ENCODE data around the gene PON1. TPM values are rescaled to one million over a fixed set of nuclear protein-coding genes. Genes with fewer than 3 reads are reported as not detected.

PON1 gene
- total and polyA plus RNA-seq, 2 of the 8 experiments (the other 6 are each of a cell fraction or from before 2014, with no cell fraction given) = not detected

DNA sequence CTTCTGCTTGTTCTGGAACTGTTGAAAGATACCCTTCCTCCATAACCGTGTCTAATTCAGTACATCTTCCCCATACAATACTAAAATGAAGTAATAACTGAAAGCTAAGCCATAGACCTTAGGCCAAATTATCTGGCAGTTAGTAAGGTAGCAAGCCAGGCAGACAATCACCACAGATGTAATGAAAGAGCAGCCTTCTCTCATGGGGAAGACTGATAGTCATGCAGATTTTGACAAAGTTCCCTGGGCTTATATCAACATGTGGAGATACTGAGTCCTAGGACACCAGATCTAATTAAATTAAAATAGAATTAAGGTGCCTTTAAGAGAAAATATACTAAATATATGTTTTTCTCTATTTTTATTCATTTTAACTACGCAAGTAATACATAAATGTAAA lies 61.5 kb downstream of the PON1 start:
- Histone ChIP-seq H3K79me1 (ENCODE audit: low read depth, low read length) (no peaks in the 10 kb centered on the region), H4K91ac (replicated peaks; ENCODE audit: insufficient read length, low read length) (no peak overlapping the region), H2BK120ac (replicated peaks; ENCODE audit: low read depth, low read length) (no peak overlapping the region), H4K20me1 (replicated peaks in 1 of 2; ENCODE audit: control insufficient read depth in 1 of 2, insufficient read depth in 2 of 2, low read length in 2 of 2) (no peaks in the 10 kb centered on the region), H3K36me3 (ENCODE audit: control insufficient read depth in 2 of 4, insufficient read depth in 4 of 4, low read length in 3 of 4) (no peaks in the 10 kb centered on the region), H3K23me2 (ENCODE audit: low read depth, low read length) (no peaks in the 10 kb centered on the region), H3K56ac (replicated peaks; ENCODE audit: insufficient read length, low read depth, low read length) (no peak overlapping the region), H2BK20ac (ENCODE audit: low read length) (no peak overlapping the region), H3K27me3 (replicated peaks in 1 of 4; ENCODE audit: control insufficient read depth in 3 of 4, extremely low read depth in 1 of 4, insufficient read depth in 3 of 4, low read length in 3 of 4) (no peaks in the 10 kb centered on the region), H4K8ac (ENCODE audit: extremely low read depth, insufficient read depth, low read length) (no peak overlapping the region), H2BK12ac (ENCODE audit: low read depth, low read length) (no peak overlapping the region), H2AFZ (ENCODE audit: low read length) (no peak overlapping the region), H3K18ac (ENCODE audit: extremely low read depth, low read length) (no peak overlapping the region), H3K23ac (ENCODE audit: insufficient read length) (no peak overlapping the region), H2AK5ac (ENCODE audit: low read depth, low read length) (no peak overlapping the region), H3K27ac (ENCODE audit: low read depth, low read length) (no peak overlapping the region), H3K4me1 (replicated peaks in 1 of 4; ENCODE audit: control insufficient read depth in 3 of 4, insufficient read depth in 4 of 4, low read length in 3 of 4) (peaks cover 0 to 5% (median 0%) of the 10 kb centered on the region in 4 experiments; a peak in 2 of 7 replicates), H3K9me3 (ENCODE audit: insufficient read depth in 2 of 2, low read depth in 1 of 2, low read length in 1 of 2) (no peaks in the 10 kb centered on the region), H3K4me3 (ENCODE audit: extremely low read depth in 1 of 4, insufficient read depth in 2 of 4, low read depth in 3 of 4, low read length in 4 of 4) (no peak overlapping the region), H3K14ac (ENCODE audit: insufficient read length) (no peak overlapping the region), H2BK15ac (ENCODE audit: low read length) (no peak overlapping the region), H3K4ac (replicated peaks; ENCODE audit: insufficient read length, low read depth, low read length) (no peak overlapping the region), H3K79me2 (ENCODE audit: control insufficient read depth in 1 of 2, insufficient read depth in 2 of 2, low read length in 2 of 2) (no peaks in the 10 kb centered on the region), H3K4me2 (ENCODE audit: insufficient read depth in 1 of 2, low read depth in 2 of 2, low read length in 2 of 2) (no peak overlapping the region), H3K9ac (replicated peaks in 1 of 4; ENCODE audit: extremely low read depth in 1 of 4, low read depth in 3 of 4, low read length in 3 of 4) (no peak overlapping the region), H2BK5ac (ENCODE audit: low read depth, low read length) (no peak overlapping the region), H4K5ac (ENCODE audit: insufficient read length, low read depth, low read length) (no peak overlapping the region)
- no peak for DNase-seq (ENCODE audit: low read depth in 1 of 2, low spot score in 2 of 2)
- FAIRE-seq = no peak
- POLR2A ChIA-PET (ENCODE audit: partially characterized antibody) = no interaction called here
- CTCF ChIA-PET (ENCODE audit: partially characterized antibody) = interaction anchor here (1.1 kb wide), 1 partner anchor 16 kb away, joined by 4 read pairs; no protein-coding TSS in a partner anchor
- no peak for TF ChIP-seq CHD2 (IDR thresholded peaks at IDR 0.05; ENCODE audit: low read length)
- no peak for TF ChIP-seq SP2 (IDR thresholded peaks at IDR 0.05; ENCODE audit: low read length)
- TF ChIP-seq BACH1 (IDR thresholded peaks at IDR 0.05; ENCODE audit: low read length) = no peak
- TF ChIP-seq NANOG (IDR thresholded peaks at IDR 0.05; ENCODE audit: insufficient read depth, low read depth, low read length, poor library complexity, severe bottlenecking) = no peak
- TF ChIP-seq, protein P1, sequence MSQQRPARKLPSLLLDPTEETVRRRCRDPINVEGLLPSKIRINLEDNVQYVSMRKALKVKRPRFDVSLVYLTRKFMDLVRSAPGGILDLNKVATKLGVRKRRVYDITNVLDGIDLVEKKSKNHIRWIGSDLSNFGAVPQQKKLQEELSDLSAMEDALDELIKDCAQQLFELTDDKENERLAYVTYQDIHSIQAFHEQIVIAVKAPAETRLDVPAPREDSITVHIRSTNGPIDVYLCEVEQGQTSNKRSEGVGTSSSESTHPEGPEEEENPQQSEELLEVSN (IDR thresholded peaks at IDR 0.05) = no peak
- no peak for TF ChIP-seq RXRA (IDR thresholded peaks at IDR 0.05; ENCODE audit: insufficient read depth, low read depth, low read length)
- TF ChIP-seq SIX5 (IDR thresholded peaks at IDR 0.05; ENCODE audit: low read depth, low read length) = no peak
- no peak for TF ChIP-seq CTBP2 (IDR thresholded peaks at IDR 0.05; ENCODE audit: borderline replicate concordance, insufficient read depth, insufficient read length, low read length)
- TF ChIP-seq RFX5 (IDR thresholded peaks at IDR 0.05; ENCODE audit: borderline replicate concordance, low read depth, low read length) = no peak
- TF ChIP-seq YY1 (IDR thresholded peaks at IDR 0.05; ENCODE audit: low read depth, low read length) = no peak
- TF ChIP-seq POU5F1 (IDR thresholded peaks at IDR 0.05; ENCODE audit: low read depth, low read length) = no peak
- TF ChIP-seq ASH2L (IDR thresholded peaks at IDR 0.05; ENCODE audit: low read length) = no peak
- WGBS, 2 experiments (ENCODE audit: extremely low coverage in 1 of 2, insufficient coverage in 1 of 2, insufficient read length in 1 of 2, insufficient replicate concordance in 2 of 2, low coverage in 1 of 2, low lambda C conversion rate in 2 of 2, missing lambda C conversion rate in 1 of 2) = 92% methylated on average over 2 of the region's 2 CpGs; no CpG with 5 or more reads in 1 of the 2 experiments

Data from H1 (cell line).